GM12891 (cell line): ENCODE measurements around the gene ABCA2.

Experiments
- PAX5 ChIP-seq: IDR thresholded peaks from 2 replicates; pipeline ENCODE4 v1.6.1; 2011; ENCODE audit warnings: low read length, moderate library complexity, mild to moderate bottlenecking; ENCODE audit not compliant: insufficient read depth, severe bottlenecking
- POLR2A ChIP-seq: IDR thresholded peaks from 2 replicates; pipeline ENCODE4 v1.6.1; 2011; ENCODE audit warnings: low read depth, low read length, control low read depth
- POLR2AphosphoS5 ChIP-seq: IDR thresholded peaks from 2 replicates; pipeline ENCODE4 v1.6.1; 2011; ENCODE audit warnings: low read depth, low read length, control low read depth
- POU2F2 ChIP-seq: IDR thresholded peaks from 2 replicates; pipeline ENCODE4 v1.6.1; 2011; ENCODE audit warnings: low read depth, mild to moderate bottlenecking, control low read depth, low read length, moderate library complexity
- SPI1 ChIP-seq: IDR thresholded peaks from 2 replicates; pipeline ENCODE4 v1.6.1; 2011; ENCODE audit warnings: low read depth, low read length, control low read depth

DNA sequence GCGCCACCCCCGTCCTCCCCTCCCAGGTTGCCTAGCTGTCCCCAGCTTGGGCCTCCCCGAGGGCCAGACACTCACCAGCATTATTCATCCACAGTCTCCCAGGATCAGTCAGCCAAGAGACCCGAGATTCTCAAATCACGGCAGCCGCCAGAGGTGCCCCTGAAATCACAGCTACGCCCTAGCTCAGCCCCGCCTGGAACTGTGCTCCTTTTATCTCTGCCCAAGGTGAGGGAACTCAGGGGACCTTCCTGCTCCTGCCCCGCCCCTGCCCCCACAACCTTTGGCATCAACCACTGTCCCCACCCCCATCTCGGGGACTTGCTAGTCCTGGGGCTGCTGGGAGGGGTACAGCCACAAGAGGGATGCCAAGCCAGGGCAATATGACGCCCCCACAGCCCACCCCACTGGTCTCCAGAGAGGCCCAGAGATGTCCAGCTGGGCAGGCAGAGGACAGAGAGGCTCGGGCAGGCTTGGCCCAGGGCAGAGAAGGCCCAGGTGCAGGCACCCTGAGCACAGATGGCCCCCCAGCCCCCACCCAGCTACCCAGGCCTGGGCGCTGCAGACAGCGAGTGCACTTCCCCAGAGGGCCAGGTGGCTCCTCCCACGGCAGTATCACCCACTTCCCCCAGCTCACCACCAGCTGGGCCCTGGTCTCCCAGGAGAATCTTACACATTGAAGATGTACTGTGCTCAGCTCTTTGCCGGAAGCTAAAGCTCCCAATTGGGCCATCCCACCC, 4.0 kb upstream of the ABCA2 start, which contains the start of gene FUT7:
- TF ChIP-seq POLR2AphosphoS5 (no peak), POLR2A (no peak), POU2F2 (no peak), SPI1 (no peak; the same call in 1 of the 2 replicates), PAX5 (no peak)
